HCT116 (cell line): ENCODE data around the gene ANKRD10. TPM values are rescaled to one million over a fixed set of nuclear protein-coding genes. Genes with fewer than 3 reads are reported as not detected.
"Not testable (repeated sequence)": the region's sequence is repeated elsewhere in the genome, so short reads cannot be mapped to it uniquely, and the experiment has no call there.

Experiments
- ATAC-seq: fragments of 200-7000 bp; cut with Tn5 transposase; 2 replicates; pipeline ENCODE4 v1.9.1; 2020; ENCODE audit warnings: mild to moderate bottlenecking, moderate library complexity
- BruUV-seq: library from RNA; stranded (reverse); fragments of 400-500 nt; replicated peaks from 2 replicates; lab custom pipeline; 2021; lab: Mats Ljungman, UMichigan
- CTCF ChIA-PET: fragments of 300-600 bp; sonication (Branson Sonifier 250); formaldehyde crosslinking; loops from one replicate; lab custom pipeline; 2021; ENCODE audit warnings: antibody characterized with exemption; lab: Charles Lee
- POLR2A ChIA-PET: fragments of 300-600, 350-600 bp; sonication (Branson Sonifier 250); formaldehyde crosslinking; loops from one replicate; lab custom pipeline; 2021; ENCODE audit warnings: antibody characterized with exemption; lab: Charles Lee
- RAD21 ChIA-PET, 2 experiments: fragments of 300-600 bp; sonication (Branson Sonifier 250); formaldehyde crosslinking; loops; one replicate each; lab custom pipeline; 2023; ENCODE audit warnings: low total read pairs in 2 of 2; ENCODE audit not compliant: uncharacterized antibody in 2 of 2, unreplicated experiment in 2 of 2, low non-redundant PET in 1 of 2; lab: Charles Lee
- DNase-seq: peaks from one replicate; pipeline ENCODE4 v3.0.0-alpha.2; 2010; ENCODE audit warnings: low read depth, low spot score
- H2AFZ ChIP-seq: fragments of 200-600 bp; shearing (Covaris generic), sonication (generic); 2 replicates; pipeline ENCODE4 v1.6.1; 2017; ENCODE audit warnings: low read depth, mixed run types, mixed read lengths, antibody characterized with exemption, low read length; ENCODE audit not compliant: poor library complexity, severe bottlenecking
- H3K27ac ChIP-seq: 2 replicates; pipeline ENCODE4 v1.5.1; 2012; ENCODE audit warnings: low read depth, low read length
- H3K27me3 ChIP-seq: fragments of 200-600 bp; sonication (generic); 2 replicates; pipeline ENCODE4 v1.6.1; 2016; ENCODE audit warnings: mixed run types, low read length, mixed read lengths; ENCODE audit not compliant: insufficient read depth
- H3K36me3 ChIP-seq, 2 experiments: fragments of 200-500 bp in 1 of 2; fragments of 200-600 bp in 1 of 2; sonication (Bioruptor generic) in 1 of 2; sonication (generic) in 1 of 2; 2 replicates each; pipeline versions ENCODE4 v1.5.1 to v1.6.1; 2014 to 2016; ENCODE audit warnings: low read length in 2 of 2, inconsistent platforms in 1 of 2, mixed read lengths in 1 of 2, mixed run types in 1 of 2; ENCODE audit not compliant: insufficient read depth in 2 of 2, control insufficient read depth in 1 of 2
- H3K4me1 ChIP-seq, 2 experiments: fragments of 200-600 bp in 1 of 2; sonication (generic) in 1 of 2; 2 replicates each; pipeline versions ENCODE4 v1.5.1 to v1.6.1; 2012 to 2017; ENCODE audit warnings: low read length in 2 of 2, inconsistent platforms in 1 of 2, mild to moderate bottlenecking in 1 of 2, mixed read lengths in 1 of 2, mixed run types in 1 of 2, moderate library complexity in 1 of 2; ENCODE audit not compliant: insufficient read depth in 2 of 2, control insufficient read depth in 1 of 2
- H3K4me2 ChIP-seq: fragments of 200-600 bp; sonication (generic); 2 replicates; pipeline ENCODE4 v1.6.1; 2017; ENCODE audit warnings: mixed run types, low read length, mixed read lengths
- H3K4me3 ChIP-seq, 2 experiments: fragments of 200-600 bp in 1 of 2; sonication (generic) in 1 of 2; replicated peaks in 1 of 2; 2 replicates each; pipeline ENCODE4 v1.5.1; 2011 to 2016; ENCODE audit warnings: low read length in 2 of 2, control low read depth in 1 of 2, low read depth in 1 of 2, mild to moderate bottlenecking in 1 of 2, mixed read lengths in 1 of 2, mixed run types in 1 of 2
- H3K79me2 ChIP-seq: fragments of 200-600 bp; sonication (generic); 2 replicates; pipeline ENCODE4 v1.6.1; 2017; ENCODE audit warnings: mild to moderate bottlenecking, mixed run types, low read length, moderate library complexity, mixed read lengths; ENCODE audit not compliant: insufficient read depth
- H3K9ac ChIP-seq: fragments of 200-600 bp; sonication (generic); 2 replicates; pipeline ENCODE4 v1.6.1; 2016; ENCODE audit warnings: low read length, mixed read lengths
- H3K9me2 ChIP-seq: fragments of 200-600 bp; sonication (generic), shearing (Covaris generic); 2 replicates; pipeline ENCODE4 v1.6.1; 2017; ENCODE audit warnings: mixed run types, mild to moderate bottlenecking, moderate library complexity; ENCODE audit not compliant: insufficient read depth
- H3K9me3 ChIP-seq, 2 experiments: fragments of 200-500 bp in 1 of 2; fragments of 200-600 bp in 1 of 2; sonication (Bioruptor generic) in 1 of 2; sonication (generic) in 1 of 2; 2 replicates each; pipeline ENCODE4 v1.6.1; 2014 to 2017; ENCODE audit warnings: low read length in 2 of 2, mixed read lengths in 2 of 2, inconsistent platforms in 1 of 2, low read depth in 1 of 2, mild to moderate bottlenecking in 1 of 2, mixed run types in 1 of 2, moderate library complexity in 1 of 2; ENCODE audit not compliant: control insufficient read depth in 1 of 2, insufficient read depth in 1 of 2
- H4K20me1 ChIP-seq: fragments of 200-600 bp; sonication (generic), shearing (Covaris generic); 2 replicates; pipeline ENCODE4 v1.6.1; 2017; ENCODE audit warnings: mixed run types, mild to moderate bottlenecking, moderate library complexity; ENCODE audit not compliant: insufficient read depth
- POLR2A ChIP-seq: IDR thresholded peaks from 2 replicates; pipeline ENCODE4 v1.7.0; 2011; ENCODE audit warnings: borderline replicate concordance; ENCODE audit not compliant: insufficient read depth, insufficient read length; ENCODE audit errors: extremely low read depth
- TCF7L2 ChIP-seq: IDR thresholded peaks from 2 replicates; pipeline ENCODE4 v1.7.0; 2011; ENCODE audit warnings: borderline replicate concordance, inconsistent platforms; ENCODE audit not compliant: insufficient read depth, insufficient read length; ENCODE audit errors: extremely low read depth
- YY1 ChIP-seq: IDR thresholded peaks from 2 replicates; pipeline ENCODE4 v1.6.1; 2011; ENCODE audit warnings: low read length, low read depth, moderate library complexity, mild to moderate bottlenecking; ENCODE audit not compliant: insufficient replicate concordance; ENCODE audit errors: extremely low read depth
- ZFX ChIP-seq: fragments of 450-650 bp; IDR thresholded peaks from 2 replicates; pipeline ENCODE4 v1.6.1; 2017
- intact Hi-C: fragments of 100-400 bp; cut with micrococcal nuclease; formaldehyde crosslinking; loops from 2 replicates; pipeline ENCODE4 v1.10.0; 2022
- total RNA-seq: library from RNA; stranded (reverse); gene quantifications from one replicate; pipeline ENCODE4 v1.2.1, GENCODE V29; 2021; ENCODE audit not compliant: unreplicated experiment
- TF ChIP-seq, protein P1 (sequence below), 3 experiments: fragments of 200-600 bp in 1 of 3; sonication (generic) in 1 of 3; IDR thresholded peaks in 2 of 3; conservative IDR thresholded peaks in 1 of 3; 2 replicates each; pipeline ENCODE4 v1.5.1; 2012 to 2017; ENCODE audit warnings: low read depth in 2 of 3, low read length in 2 of 3, antibody characterized with exemption in 1 of 3, borderline replicate concordance in 1 of 3, control low read depth in 1 of 3, mild to moderate bottlenecking in 1 of 3, mixed read lengths in 1 of 3, mixed run types in 1 of 3, moderate library complexity in 1 of 3; ENCODE audit not compliant: insufficient read depth in 1 of 3

ANKRD10 gene
- total RNA-seq, 1 experiment from 2014 or later: 173 TPM

DNA sequence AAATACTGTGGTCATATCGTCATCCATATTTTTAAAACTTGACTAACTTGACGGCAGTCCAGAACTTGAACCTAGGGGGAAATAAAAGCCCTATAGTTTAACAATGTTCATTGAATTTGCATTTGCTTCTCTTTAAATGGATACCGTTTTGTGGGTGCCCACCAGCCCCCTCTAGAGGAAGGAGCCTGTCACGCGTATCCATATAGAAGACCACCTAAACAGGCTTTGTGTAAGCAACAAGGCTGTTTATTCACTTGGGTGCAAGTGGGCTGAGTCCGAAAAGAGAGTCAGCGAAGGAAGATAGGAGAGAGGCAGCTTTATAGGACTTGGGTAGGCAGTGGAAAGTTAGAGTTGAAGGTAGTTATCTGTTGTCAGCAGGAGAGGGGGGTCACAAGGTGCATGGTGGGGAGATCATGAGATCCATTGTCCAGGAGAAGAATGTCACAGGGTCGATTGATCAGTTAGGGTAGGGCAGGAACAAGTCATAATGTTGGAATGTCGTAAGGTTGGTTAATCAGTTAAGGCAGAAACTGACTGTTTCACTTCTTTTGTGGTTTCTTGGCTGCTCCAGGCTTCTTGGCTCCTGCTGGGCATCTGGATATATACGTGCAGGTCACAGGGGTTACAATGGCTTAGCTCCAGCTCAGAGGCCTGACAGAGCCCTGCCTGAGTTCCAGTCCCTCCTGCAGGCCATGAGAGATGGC lies 42.5 kb upstream of the ANKRD10 start:
- H3K9me3 ChIP-seq: peaks cover 0 to 12% of the 10 kb centered on the region in 2 experiments; a peak in 1 of 4 replicates
- intact Hi-C loops: no loop called here
- no peaks in the 10 kb centered on the region for H4K20me1 ChIP-seq
- POLR2A ChIA-PET: no interaction called here
- DNase-seq: peak; percentile 69
- peaks cover 0 to 12% of the 10 kb centered on the region in 2 experiments; a peak in 1 of 4 replicates for H3K36me3 ChIP-seq
- RAD21 ChIA-PET: no interaction called here
- CTCF ChIA-PET: no interaction called here
- H3K27me3 ChIP-seq: no peaks in the 10 kb centered on the region
- H2AFZ ChIP-seq: no peak overlapping the region
- H3K4me1 ChIP-seq: peaks cover 26 to 85% of the 10 kb centered on the region in 2 experiments
- BruUV-seq: no TSS peak
- H3K79me2 ChIP-seq: no peaks in the 10 kb centered on the region; the same call in 1 of the 2 replicates
- peak overlapping the region; percentile 42 for H3K9ac ChIP-seq
- peak overlapping the region in 1 of 2 experiments; percentile 7; a peak in 1 of 4 replicates for H3K4me3 ChIP-seq
- no peaks in the 10 kb centered on the region for H3K9me2 ChIP-seq
- ATAC-seq: peak; percentile 23
- H3K27ac ChIP-seq: peak overlapping the region; percentile 39
- TF ChIP-seq ZFX (peak; percentile 37; the same call in 1 of the 2 replicates), TCF7L2 (peak; percentile 38), YY1 (peak; percentile 83), POLR2A (no peak)
- TF ChIP-seq, protein P1, sequence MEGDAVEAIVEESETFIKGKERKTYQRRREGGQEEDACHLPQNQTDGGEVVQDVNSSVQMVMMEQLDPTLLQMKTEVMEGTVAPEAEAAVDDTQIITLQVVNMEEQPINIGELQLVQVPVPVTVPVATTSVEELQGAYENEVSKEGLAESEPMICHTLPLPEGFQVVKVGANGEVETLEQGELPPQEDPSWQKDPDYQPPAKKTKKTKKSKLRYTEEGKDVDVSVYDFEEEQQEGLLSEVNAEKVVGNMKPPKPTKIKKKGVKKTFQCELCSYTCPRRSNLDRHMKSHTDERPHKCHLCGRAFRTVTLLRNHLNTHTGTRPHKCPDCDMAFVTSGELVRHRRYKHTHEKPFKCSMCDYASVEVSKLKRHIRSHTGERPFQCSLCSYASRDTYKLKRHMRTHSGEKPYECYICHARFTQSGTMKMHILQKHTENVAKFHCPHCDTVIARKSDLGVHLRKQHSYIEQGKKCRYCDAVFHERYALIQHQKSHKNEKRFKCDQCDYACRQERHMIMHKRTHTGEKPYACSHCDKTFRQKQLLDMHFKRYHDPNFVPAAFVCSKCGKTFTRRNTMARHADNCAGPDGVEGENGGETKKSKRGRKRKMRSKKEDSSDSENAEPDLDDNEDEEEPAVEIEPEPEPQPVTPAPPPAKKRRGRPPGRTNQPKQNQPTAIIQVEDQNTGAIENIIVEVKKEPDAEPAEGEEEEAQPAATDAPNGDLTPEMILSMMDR (IDR thresholded peaks at IDR 0.05 in 2 of 3, conservative IDR thresholded peaks at IDR 0.05 in 1 of 3; ENCODE audit: borderline replicate concordance in 1 of 3, insufficient read depth in 1 of 3, low read depth in 2 of 3, low read length in 2 of 3): peak in 2 of 3 experiments; percentile 52 to 63; a peak in 4 of 6 replicates
- peak overlapping the region; percentile 38 for H3K4me2 ChIP-seq

DNA sequence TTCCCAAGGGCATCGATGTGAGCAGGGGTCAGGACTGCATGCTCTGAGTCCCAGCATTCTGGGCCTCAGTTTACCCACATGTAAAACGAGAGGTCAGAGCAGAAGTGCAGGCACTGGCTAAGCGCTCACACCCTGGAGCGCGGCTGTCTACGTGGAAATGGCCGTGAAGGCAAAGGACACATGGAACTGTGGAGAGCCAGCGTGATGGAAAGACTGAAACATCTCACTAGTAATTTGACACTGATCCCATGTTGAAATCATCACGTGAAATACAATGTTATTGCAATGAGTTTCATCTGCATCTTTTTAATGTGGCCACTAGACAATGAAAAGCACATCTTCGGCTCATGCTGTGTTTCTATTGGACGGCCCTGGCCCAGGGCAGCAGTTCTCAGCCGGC lies 41.3 kb upstream of the ANKRD10 start:
- CTCF ChIA-PET, H4K20me1 ChIP-seq, H3K4me3 ChIP-seq, POLR2A ChIA-PET, H2AFZ ChIP-seq, RAD21 ChIA-PET, BruUV-seq, H3K9me2 ChIP-seq, DNase-seq, H3K4me2 ChIP-seq, intact Hi-C loops, ATAC-seq, H3K9ac ChIP-seq, H3K27me3 ChIP-seq, H3K79me2 ChIP-seq, H3K27ac ChIP-seq: not testable (repeated sequence)
- Histone ChIP-seq H3K9me3 (peaks cover 0 to 12% of the 10 kb centered on the region in 2 experiments; a peak in 1 of 4 replicates), H3K4me1 (peaks cover 26 to 85% of the 10 kb centered on the region in 2 experiments), H3K36me3 (peaks cover 0 to 12% of the 10 kb centered on the region in 2 experiments; a peak in 1 of 4 replicates)

DNA sequence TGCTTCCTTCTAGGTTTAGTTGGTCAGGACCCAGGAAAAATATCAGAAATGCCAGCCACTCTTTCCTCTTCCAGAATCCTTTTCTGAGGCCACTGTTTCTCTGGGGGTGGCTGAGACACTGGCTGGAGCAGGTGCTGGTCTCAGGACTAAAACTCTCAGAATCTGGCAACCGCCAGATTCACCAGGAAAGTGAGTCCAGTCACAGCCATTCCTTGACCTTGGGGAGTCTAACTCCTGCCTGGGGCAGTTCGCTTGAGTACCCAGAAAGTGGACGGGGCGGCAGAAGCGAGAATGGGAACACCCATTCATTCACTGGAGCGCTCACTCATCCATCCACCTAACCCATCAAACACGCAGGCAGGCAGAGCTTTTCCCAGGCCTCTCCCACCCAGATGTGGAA lies 40.7 kb upstream of the ANKRD10 start:
- RAD21 ChIA-PET, H3K27me3 ChIP-seq, CTCF ChIA-PET, H3K79me2 ChIP-seq, H2AFZ ChIP-seq, H3K4me3 ChIP-seq, DNase-seq, intact Hi-C loops, H3K9me2 ChIP-seq, H4K20me1 ChIP-seq: not testable (repeated sequence)
- peak; percentile 1; the same call in 1 of the 2 replicates for ATAC-seq
- BruUV-seq: TSS peak; percentile 90
- Histone ChIP-seq H3K27ac (peak overlapping the region; percentile 87), H3K4me1 (peaks cover 26 to 88% of the 10 kb centered on the region in 2 experiments), H3K9me3 (peaks cover 0 to 12% of the 10 kb centered on the region in 2 experiments; a peak in 1 of 4 replicates), H3K9ac (peak overlapping the region; percentile 74), H3K36me3 (peaks cover 0 to 12% of the 10 kb centered on the region in 2 experiments; a peak in 1 of 4 replicates), H3K4me2 (peak overlapping the region; percentile 71)
- POLR2A ChIA-PET: interaction anchor here (1.5 to 2.1 kb wide), 2 partner anchors 9 to 14 kb away, joined by 4 read pairs; no protein-coding TSS in a partner anchor
